ENCODE data around the gene CAPNS1.

CAPNS1 gene

DNA sequence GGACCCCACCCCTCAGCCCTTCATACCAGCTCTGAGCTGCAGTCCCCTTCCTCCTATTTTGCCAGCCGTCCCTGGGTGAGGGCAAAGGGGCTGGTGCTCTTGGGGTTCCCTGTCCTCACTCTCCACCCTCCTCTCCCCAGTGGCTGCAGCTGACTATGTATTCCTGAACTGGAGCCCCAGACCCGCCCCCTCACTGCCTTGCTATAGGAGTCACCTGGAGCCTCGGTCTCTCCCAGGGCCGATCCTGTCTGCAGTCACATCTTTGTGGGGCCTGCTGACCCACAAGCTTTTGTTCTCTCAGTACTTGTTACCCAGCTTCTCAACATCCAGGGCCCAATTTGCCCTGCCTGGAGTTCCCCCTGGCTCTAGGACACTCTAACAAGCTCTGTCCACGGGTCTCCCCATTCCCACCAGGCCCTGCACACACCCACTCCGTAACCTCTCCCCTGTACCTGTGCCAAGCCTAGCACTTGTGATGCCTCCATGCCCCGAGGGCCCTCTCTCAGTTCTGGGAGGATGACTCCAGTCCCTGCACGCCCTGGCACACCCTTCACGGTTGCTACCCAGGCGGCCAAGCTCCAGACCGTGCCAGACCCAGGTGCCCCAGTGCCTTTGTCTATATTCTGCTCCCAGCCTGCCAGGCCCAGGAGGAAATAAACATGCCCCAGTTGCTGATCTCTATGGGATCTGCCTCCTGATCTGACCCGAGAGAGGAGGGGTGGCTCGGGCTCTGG lies 10.0 kb downstream of the CAPNS1 start:
- no peak overlapping the region for H3K4me3 ChIP-seq (ENCODE audit: low read depth, low read length)
- no peak for TF ChIP-seq POLR2A (IDR thresholded peaks at IDR 0.05; ENCODE audit: extremely low read depth, insufficient read length)
- no peak for TF ChIP-seq MYC (IDR thresholded peaks at IDR 0.05; ENCODE audit: low read depth, low read length)
- TF ChIP-seq, protein P1, sequence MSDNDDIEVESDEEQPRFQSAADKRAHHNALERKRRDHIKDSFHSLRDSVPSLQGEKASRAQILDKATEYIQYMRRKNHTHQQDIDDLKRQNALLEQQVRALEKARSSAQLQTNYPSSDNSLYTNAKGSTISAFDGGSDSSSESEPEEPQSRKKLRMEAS (IDR thresholded peaks at IDR 0.05; ENCODE audit: low read depth, low read length): no peak
- TF ChIP-seq, protein P2, sequence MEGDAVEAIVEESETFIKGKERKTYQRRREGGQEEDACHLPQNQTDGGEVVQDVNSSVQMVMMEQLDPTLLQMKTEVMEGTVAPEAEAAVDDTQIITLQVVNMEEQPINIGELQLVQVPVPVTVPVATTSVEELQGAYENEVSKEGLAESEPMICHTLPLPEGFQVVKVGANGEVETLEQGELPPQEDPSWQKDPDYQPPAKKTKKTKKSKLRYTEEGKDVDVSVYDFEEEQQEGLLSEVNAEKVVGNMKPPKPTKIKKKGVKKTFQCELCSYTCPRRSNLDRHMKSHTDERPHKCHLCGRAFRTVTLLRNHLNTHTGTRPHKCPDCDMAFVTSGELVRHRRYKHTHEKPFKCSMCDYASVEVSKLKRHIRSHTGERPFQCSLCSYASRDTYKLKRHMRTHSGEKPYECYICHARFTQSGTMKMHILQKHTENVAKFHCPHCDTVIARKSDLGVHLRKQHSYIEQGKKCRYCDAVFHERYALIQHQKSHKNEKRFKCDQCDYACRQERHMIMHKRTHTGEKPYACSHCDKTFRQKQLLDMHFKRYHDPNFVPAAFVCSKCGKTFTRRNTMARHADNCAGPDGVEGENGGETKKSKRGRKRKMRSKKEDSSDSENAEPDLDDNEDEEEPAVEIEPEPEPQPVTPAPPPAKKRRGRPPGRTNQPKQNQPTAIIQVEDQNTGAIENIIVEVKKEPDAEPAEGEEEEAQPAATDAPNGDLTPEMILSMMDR (IDR thresholded peaks at IDR 0.05; ENCODE audit: low read depth, low read length): no peak
- no peak for DNase-seq (ENCODE audit: low read depth)

DNA sequence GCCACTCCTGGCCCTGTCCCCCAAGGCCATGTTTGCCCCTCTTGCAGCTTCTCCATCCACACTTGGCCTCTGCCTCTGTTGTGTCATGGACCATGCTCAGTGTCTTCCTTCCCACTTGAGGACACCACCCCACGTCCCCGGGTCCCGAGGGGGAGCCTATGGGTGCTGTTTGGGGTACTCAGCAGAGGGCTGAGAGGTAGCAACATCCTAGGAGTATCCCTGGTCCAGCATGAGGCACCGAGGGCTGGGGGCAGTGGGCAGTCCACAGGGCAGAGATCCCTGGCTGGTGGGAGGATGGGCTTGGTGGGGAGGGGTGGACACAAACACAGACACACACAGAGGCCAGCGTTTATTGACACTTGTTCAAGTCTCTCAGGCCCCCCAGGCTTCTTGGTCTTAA lies 10.7 kb downstream of the CAPNS1 start:
- DNase-seq (ENCODE audit: low read depth): no peak
- no peak overlapping the region for H3K4me3 ChIP-seq (ENCODE audit: low read depth, low read length)
- TF ChIP-seq, protein P2 (IDR thresholded peaks at IDR 0.05; ENCODE audit: low read depth, low read length): no peak
- TF ChIP-seq, protein P1 (IDR thresholded peaks at IDR 0.05; ENCODE audit: low read depth, low read length): no peak
- no peak for TF ChIP-seq MYC (IDR thresholded peaks at IDR 0.05; ENCODE audit: low read depth, low read length)
- TF ChIP-seq POLR2A (IDR thresholded peaks at IDR 0.05; ENCODE audit: extremely low read depth, insufficient read length): no peak

DNA sequence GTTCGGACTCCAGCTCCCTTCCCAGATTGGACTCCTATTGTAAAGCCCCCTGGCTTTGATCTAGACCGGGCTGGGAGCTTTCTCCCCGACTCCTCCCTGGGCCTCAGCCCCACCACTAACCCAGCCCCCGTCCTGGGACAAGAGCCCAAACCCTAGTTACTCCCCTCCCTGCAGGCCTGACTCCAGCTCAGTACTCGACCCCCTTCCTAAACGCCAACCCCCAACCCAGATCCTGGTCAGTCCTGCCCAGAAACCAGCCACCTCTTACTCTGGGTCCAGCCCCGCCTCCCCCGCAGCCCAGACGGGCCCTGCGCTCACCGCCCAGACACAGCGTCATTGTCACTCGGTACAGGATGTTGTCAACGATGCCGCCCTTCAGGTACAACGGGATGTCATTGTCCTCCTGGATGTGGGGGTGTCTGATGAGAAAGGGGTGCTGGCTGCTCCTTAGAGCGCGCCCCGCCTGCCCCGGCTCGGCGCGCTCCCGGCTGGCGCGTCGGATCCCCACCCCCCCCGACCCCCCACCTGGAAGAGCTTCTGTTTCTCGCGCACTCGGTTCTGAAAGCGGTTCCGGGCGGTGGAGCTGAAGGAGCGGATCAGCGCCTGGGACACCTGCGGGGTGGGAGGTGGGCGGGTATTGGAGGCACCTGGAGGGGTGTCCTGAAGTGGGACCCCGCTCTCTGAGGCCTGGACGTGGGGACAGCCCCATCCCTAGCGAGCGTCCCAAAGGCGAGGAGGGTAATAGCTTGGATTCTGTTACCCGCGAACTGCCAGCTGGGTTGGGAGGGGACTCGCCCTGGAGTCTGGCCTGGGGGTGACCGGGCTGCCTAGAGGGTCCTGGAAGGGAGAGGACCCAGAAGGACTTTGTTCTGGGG lies 11.5 kb downstream of the CAPNS1 start:
- DNase-seq (ENCODE audit: low read depth): no peak
- H3K4me3 ChIP-seq (ENCODE audit: low read depth, low read length): no peak overlapping the region
- TF ChIP-seq, protein P2 (IDR thresholded peaks at IDR 0.05; ENCODE audit: low read depth, low read length): no peak
- TF ChIP-seq, protein P1 (IDR thresholded peaks at IDR 0.05; ENCODE audit: low read depth, low read length): no peak
- TF ChIP-seq POLR2A (IDR thresholded peaks at IDR 0.05; ENCODE audit: extremely low read depth, insufficient read length): no peak
- no peak for TF ChIP-seq MYC (IDR thresholded peaks at IDR 0.05; ENCODE audit: low read depth, low read length)

DNA sequence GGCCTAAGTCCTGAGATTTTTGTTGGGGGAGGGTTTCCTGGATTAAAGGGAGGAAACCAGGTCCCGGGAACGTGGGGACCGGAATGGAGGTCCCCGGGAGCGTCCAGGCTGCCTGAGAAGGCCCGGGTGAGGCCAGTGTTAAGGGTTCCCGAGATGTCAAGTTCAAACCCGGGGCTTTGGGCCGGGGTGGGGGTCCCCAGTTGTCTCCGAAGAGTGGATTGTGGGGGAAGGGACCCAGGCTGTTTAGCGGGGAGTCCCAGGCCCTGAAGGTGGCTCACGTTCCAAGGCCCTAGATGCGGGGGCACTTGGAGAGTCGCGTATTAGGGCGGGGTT lies 12.1 kb downstream of the CAPNS1 start:
- DNase-seq (ENCODE audit: low read depth): no peak
- no peak overlapping the region for H3K4me3 ChIP-seq (ENCODE audit: low read depth, low read length)

DNA sequence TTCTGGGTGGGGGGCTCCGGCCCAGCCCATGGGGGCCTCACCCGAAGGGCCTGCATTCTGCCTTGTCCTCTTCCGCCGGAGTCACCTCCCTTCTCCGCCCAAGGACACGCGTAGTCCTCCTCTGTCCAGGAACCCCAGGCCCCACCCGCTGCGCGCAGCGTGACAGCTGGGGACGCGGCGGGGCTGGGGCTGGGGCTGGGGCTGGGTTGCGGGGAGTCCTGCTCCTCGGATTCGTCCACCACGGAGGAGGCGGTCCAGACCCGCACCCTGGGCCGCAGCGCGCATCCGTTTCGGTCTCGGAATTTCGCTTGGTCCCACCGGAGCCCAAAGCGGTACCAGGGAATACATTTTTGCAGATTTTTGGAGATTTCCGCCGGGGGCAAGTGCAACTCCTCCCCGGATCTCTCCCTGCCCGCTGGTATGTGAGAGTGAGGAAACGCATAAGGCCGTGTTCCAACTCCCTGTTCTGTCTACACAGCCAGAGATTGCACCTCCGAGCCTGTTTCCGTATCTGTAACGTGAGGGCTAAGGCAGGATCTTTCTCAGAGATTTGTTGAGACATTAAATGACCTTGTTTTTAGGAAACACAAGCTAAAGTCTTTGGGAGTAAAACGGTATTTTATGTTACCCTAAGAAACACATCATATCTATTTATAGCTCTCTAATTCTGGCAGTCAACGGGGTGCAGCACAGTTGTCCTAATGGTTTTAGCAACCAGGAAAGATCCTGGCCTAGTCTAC lies 12.7 kb downstream of the CAPNS1 start, which contains the start of gene COX7A1:
Gene COX7A1 (minus strand): TSS at position 96 of the 740 bp plus-strand sequence. CDS start 40 bp downstream, at position 56.
- TF ChIP-seq, protein P2 (IDR thresholded peaks at IDR 0.05; ENCODE audit: low read depth, low read length): no peak
- TF ChIP-seq MYC (IDR thresholded peaks at IDR 0.05; ENCODE audit: low read depth, low read length) (no peak), POLR2A (IDR thresholded peaks at IDR 0.05; ENCODE audit: extremely low read depth, insufficient read length) (no peak)
- TF ChIP-seq, protein P1 (IDR thresholded peaks at IDR 0.05; ENCODE audit: low read depth, low read length): no peak
- no peak within 1 kb of the TSS for H3K4me3 ChIP-seq (ENCODE audit: low read depth, low read length)
- DNase-seq (ENCODE audit: low read depth): no peak

More for the DNA sequence above, 12.1 kb downstream of the CAPNS1 start:
- TF ChIP-seq, protein P2 (IDR thresholded peaks at IDR 0.05; ENCODE audit: low read depth, low read length): no peak
- no peak for TF ChIP-seq MYC (IDR thresholded peaks at IDR 0.05; ENCODE audit: low read depth, low read length)
